ENCODE data around the gene ATF4. TPM values are rescaled to one million over a fixed set of nuclear protein-coding genes. Genes with fewer than 3 reads are reported as not detected.

Gene ATF4
- total and polyA plus RNA-seq, 2 of the 13 experiments (the other 11 are each of a cell fraction or from before 2014, with no cell fraction given) = 486 to 1,297 TPM

- TF ChIP-seq ZBTB10 (CRISPR knock-in tag; IDR thresholded peaks at IDR 0.05; ENCODE audit: borderline replicate concordance) (no peak), ATRX (CRISPR knock-in tag; IDR thresholded peaks at IDR 0.05; ENCODE audit: borderline replicate concordance) (no peak), HOXA9 (CRISPR knock-in tag; IDR thresholded peaks at IDR 0.05; ENCODE audit: borderline replicate concordance) (no peak), ZEB1 (IDR thresholded peaks at IDR 0.05; ENCODE audit: insufficient replicate concordance, low read depth) (peak; percentile 69), ZHX1 (CRISPR knock-in tag; IDR thresholded peaks at IDR 0.05; ENCODE audit: low read depth) (peak; percentile 63; the same call in 1 of the 2 replicates), SRY (CRISPR knock-in tag; IDR thresholded peaks at IDR 0.05) (0 out of 2 replicates have a peak, but pooled peaks have one; percentile 36), ZNF124 (CRISPR knock-in tag; IDR thresholded peaks at IDR 0.05) (0 out of 2 replicates have a peak, but pooled peaks have one; percentile 67), ZNF414 (CRISPR knock-in tag; IDR thresholded peaks at IDR 0.05) (no peak; the same call in 1 of the 2 replicates), ZNF432 (CRISPR knock-in tag; IDR thresholded peaks at IDR 0.05; ENCODE audit: borderline replicate concordance) (no peak), DPF2 (CRISPR knock-in tag; IDR thresholded peaks at IDR 0.05; ENCODE audit: borderline replicate concordance, low read depth) (no peak), SAFB2 (CRISPR knock-in tag; IDR thresholded peaks at IDR 0.05; ENCODE audit: borderline replicate concordance, low read depth) (peak; percentile 93), FOXA3 (CRISPR knock-in tag; IDR thresholded peaks at IDR 0.05) (peak; percentile 24; the same call in 1 of the 2 replicates), ZNF788 (CRISPR knock-in tag; IDR thresholded peaks at IDR 0.05; ENCODE audit: borderline replicate concordance) (peak; percentile 67; the same call in 1 of the 2 replicates), TEAD3 (CRISPR knock-in tag; optimal IDR thresholded peaks at IDR 0.05; ENCODE audit: borderline replicate concordance) (peak; percentile 26), GLMP (CRISPR knock-in tag; IDR thresholded peaks at IDR 0.05; ENCODE audit: borderline replicate concordance) (no peak), ZNF496 (CRISPR knock-in tag; IDR thresholded peaks at IDR 0.05; ENCODE audit: insufficient replicate concordance) (no peak), ZNF121 (CRISPR knock-in tag; IDR thresholded peaks at IDR 0.05) (no peak), TRAFD1 (CRISPR knock-in tag; IDR thresholded peaks at IDR 0.05; ENCODE audit: borderline replicate concordance) (0 out of 2 replicates have a peak, but pooled peaks have one; percentile 43)
Measured at GRCh38 chr22:39532215-39533073, 12.1 kb downstream of the ATF4 start, which contains the start of gene RPS19BP1 (continued).

Data from HepG2 (cell line).